Neuronal stem cell (in vitro differentiated cells): ENCODE results near the gene ARHGEF10L.
A peak's percentile ranks its signal among the peaks of the same experiment; 100 is the strongest.

Experiments used
- DNase-seq: peaks from one replicate; pipeline ENCODE4 v3.0.0-alpha.2; 2013; ENCODE audit warnings: low spot score
- H2AFZ ChIP-seq: one replicate; pipeline ENCODE4 v1.6.1; 2013; ENCODE audit warnings: mild to moderate bottlenecking, low read length, inconsistent platforms
- H2AK5ac ChIP-seq: 2 replicates; pipeline ENCODE4 v1.6.1; 2013; ENCODE audit warnings: low read depth, mild to moderate bottlenecking, inconsistent platforms, low read length, moderate library complexity, mixed read lengths
- H2BK120ac ChIP-seq: 2 replicates; pipeline ENCODE4 v1.6.1; 2013; ENCODE audit warnings: low read depth, mild to moderate bottlenecking, inconsistent platforms, low read length, moderate library complexity, mixed read lengths
- H2BK12ac ChIP-seq: one replicate; pipeline ENCODE4 v1.6.1; 2013; ENCODE audit warnings: low read length, inconsistent platforms
- H2BK15ac ChIP-seq: 2 replicates; pipeline ENCODE4 v1.6.1; 2013; ENCODE audit warnings: mild to moderate bottlenecking, low read length, inconsistent platforms, mixed read lengths
- H2BK5ac ChIP-seq: one replicate; pipeline ENCODE4 v1.6.1; 2013; ENCODE audit warnings: inconsistent platforms, mild to moderate bottlenecking, low read length, moderate library complexity
- H3K14ac ChIP-seq: one replicate; pipeline ENCODE4 v1.6.1; 2013; ENCODE audit warnings: low read length, inconsistent platforms
- H3K18ac ChIP-seq: 2 replicates; pipeline ENCODE4 v1.6.1; 2013; ENCODE audit warnings: low read length, inconsistent platforms
- H3K23ac ChIP-seq: 2 replicates; pipeline ENCODE4 v1.6.1; 2013; ENCODE audit warnings: low read depth, mild to moderate bottlenecking, mixed read lengths, low read length, inconsistent platforms; ENCODE audit not compliant: poor library complexity
- H3K27ac ChIP-seq: replicated peaks from 3 replicates; pipeline ENCODE4 v1.5.1; 2013; ENCODE audit warnings: low read length, inconsistent platforms
- H3K27me3 ChIP-seq, 3 experiments: 2 replicates each; pipeline ENCODE4 v1.6.1; 2013; ENCODE audit warnings: low read length in 3 of 3, mild to moderate bottlenecking in 2 of 3, inconsistent platforms in 1 of 3, low read depth in 1 of 3, mixed read lengths in 1 of 3, moderate library complexity in 1 of 3; ENCODE audit not compliant: control insufficient read depth in 3 of 3, insufficient read depth in 3 of 3
- H3K36me3 ChIP-seq, 2 donors: replicated peaks in 1 of 2; 2 replicates each; pipeline ENCODE4 v1.6.1; 2013; ENCODE audit warnings: low read length in 2 of 2; ENCODE audit not compliant: control insufficient read depth in 2 of 2, insufficient read depth in 2 of 2
- H3K4ac ChIP-seq: 2 replicates; pipeline ENCODE4 v1.6.1; 2013; ENCODE audit warnings: inconsistent platforms, mild to moderate bottlenecking, low read length, moderate library complexity
- H3K4me1 ChIP-seq, 2 donors: 1 replicate in 1 of 2; 2 replicates in 1 of 2; pipeline ENCODE4 v1.6.1; 2013; ENCODE audit warnings: low read length in 2 of 2, low read depth in 1 of 2; ENCODE audit not compliant: control insufficient read depth in 2 of 2, insufficient read depth in 1 of 2
- H3K4me2 ChIP-seq: one replicate; pipeline ENCODE4 v1.6.1; 2013; ENCODE audit warnings: mild to moderate bottlenecking, low read length, inconsistent platforms; ENCODE audit not compliant: insufficient read depth, poor library complexity, severe bottlenecking
- H3K4me3 ChIP-seq, 2 donors: 2 replicates each; pipeline ENCODE4 v1.5.1; 2013; ENCODE audit warnings: low read length in 2 of 2, mild to moderate bottlenecking in 2 of 2, inconsistent platforms in 1 of 2, moderate library complexity in 1 of 2
- H3K79me1 ChIP-seq: one replicate; pipeline ENCODE4 v1.6.1; 2013; ENCODE audit warnings: low read depth, mild to moderate bottlenecking, inconsistent platforms, low read length, moderate library complexity
- H3K9ac ChIP-seq: one replicate; pipeline ENCODE4 v1.6.1; 2013; ENCODE audit warnings: mild to moderate bottlenecking, low read depth, low read length, inconsistent platforms; ENCODE audit not compliant: poor library complexity
- H3K9me3 ChIP-seq, 2 donors: replicated peaks in 1 of 2; 2 replicates each; pipeline versions ENCODE3 to v1.6.1; 2013; ENCODE audit warnings: low read length in 2 of 2, mild to moderate bottlenecking in 2 of 2, inconsistent platforms in 1 of 2, low read depth in 1 of 2, mixed read lengths in 1 of 2, moderate library complexity in 1 of 2; ENCODE audit not compliant: control insufficient read depth in 2 of 2, insufficient read depth in 1 of 2
- H4K8ac ChIP-seq: one replicate; pipeline ENCODE4 v1.6.1; 2013; ENCODE audit warnings: low read depth, mild to moderate bottlenecking, inconsistent platforms, low read length, moderate library complexity
- H4K91ac ChIP-seq: one replicate; pipeline ENCODE4 v1.6.1; 2013; ENCODE audit warnings: low read length, low read depth, mild to moderate bottlenecking, inconsistent platforms; ENCODE audit not compliant: poor library complexity
- WGBS, 2 donors: extraction: QIAGEN DNeasy Blood & Tissue Kit; methylation state at CpG; one replicate each; pipeline ENCODE4 v1.1.7; 2013; ENCODE audit warnings: missing lambda C conversion rate in 2 of 2, mixed read lengths in 1 of 2; ENCODE audit not compliant: insufficient read length in 2 of 2, insufficient replicate concordance in 1 of 2; ENCODE audit errors: extremely low coverage in 2 of 2; 5-methylcytosine and 5-hydroxymethylcytosine counted together

ARHGEF10L gene

DNA sequence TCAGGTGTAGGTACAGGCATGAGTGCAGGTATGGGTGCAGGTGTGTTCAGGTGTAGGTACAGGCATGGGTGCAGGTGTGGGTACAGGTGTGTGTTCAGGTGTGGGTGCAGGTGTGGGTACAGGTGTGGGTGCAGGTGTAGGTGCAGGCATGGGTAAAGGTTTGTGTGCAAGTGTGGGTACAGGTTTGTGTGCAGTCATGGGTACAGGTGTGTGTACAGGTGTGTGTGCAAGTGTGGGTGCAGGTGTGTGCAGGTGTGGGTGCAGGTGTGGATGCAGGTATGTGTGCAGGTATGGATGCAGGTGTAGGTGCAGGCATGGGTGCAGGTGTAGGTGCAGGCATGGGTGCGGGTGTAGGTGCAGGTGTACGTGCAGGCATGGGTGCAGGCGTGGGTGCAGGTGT is 136.2 kb downstream of the ARHGEF10L start:
- Histone ChIP-seq H4K91ac (no peak overlapping the region), H2BK12ac (peak overlapping the region; percentile 16), H2BK120ac (no peak overlapping the region), H3K18ac (peak overlapping the region; percentile 48), H3K23ac (peak overlapping the region; percentile 48), H3K4me2 (no peak overlapping the region), H3K36me3 (peaks cover 0 to 7% of the 10 kb centered on the region in 2 donors), H3K27me3 (peaks cover 0 to 3% (median 0%) of the 10 kb centered on the region in 3 experiments), H3K79me1 (peaks cover 15% of the 10 kb centered on the region), H2BK15ac (no peak overlapping the region), H4K8ac (peak overlapping the region; percentile 52), H3K9me3 (no peaks in the 10 kb centered on the region), H2AK5ac (no peak overlapping the region), H2AFZ (no peak overlapping the region), H3K9ac (peak overlapping the region; percentile 70), H3K4ac (peak overlapping the region; percentile 38), H3K14ac (peak overlapping the region; percentile 59), H3K4me1 (peaks cover 27% of the 10 kb centered on the region in 2 donors), H2BK5ac (no peak overlapping the region), H3K27ac (no peak overlapping the region), H3K4me3 (peak overlapping the region in 1 of 2 donors; percentile 68)
- no peak for DNase-seq
- WGBS, 2 donors, result no CpG with 5 or more reads among the region's 3 CpGs

- peaks cover 0 to 3% (median 0%) of the 10 kb centered on the region in 3 experiments for H3K27me3 ChIP-seq
- DNase-seq, result no peak
- H3K4me1 ChIP-seq, result peaks cover 19 to 20% of the 10 kb centered on the region in 2 donors
- H3K14ac ChIP-seq, result peak overlapping the region; percentile 59
- no peak overlapping the region for H3K27ac ChIP-seq
- H2BK15ac ChIP-seq, result no peak overlapping the region
- no peak overlapping the region for H2BK120ac ChIP-seq
- peak overlapping the region in 1 of 2 donors; percentile 38 for H3K4me3 ChIP-seq
- H3K9me3 ChIP-seq, result no peaks in the 10 kb centered on the region
- H2BK12ac ChIP-seq, result peak overlapping the region; percentile 16
- no peak overlapping the region for H2BK5ac ChIP-seq
- no peak overlapping the region for H2AK5ac ChIP-seq
- no peak overlapping the region for H3K4me2 ChIP-seq
- H4K8ac ChIP-seq, result peak overlapping the region; percentile 52
- peaks cover 3 to 7% of the 10 kb centered on the region in 2 donors for H3K36me3 ChIP-seq
- H3K4ac ChIP-seq, result no peak overlapping the region
- peak overlapping the region; percentile 64 for H3K18ac ChIP-seq
- no peak overlapping the region for H2AFZ ChIP-seq
- H3K23ac ChIP-seq, result peak overlapping the region; percentile 48
- no peak overlapping the region for H3K9ac ChIP-seq
- H4K91ac ChIP-seq, result no peak overlapping the region
- peaks cover 15% of the 10 kb centered on the region for H3K79me1 ChIP-seq
- no CpG with 5 or more reads among the region's 11 CpGs for WGBS, 2 donors
Measured at GRCh38 chr1:17676387-17677060, 137.0 kb downstream of the ARHGEF10L start.

DNA sequence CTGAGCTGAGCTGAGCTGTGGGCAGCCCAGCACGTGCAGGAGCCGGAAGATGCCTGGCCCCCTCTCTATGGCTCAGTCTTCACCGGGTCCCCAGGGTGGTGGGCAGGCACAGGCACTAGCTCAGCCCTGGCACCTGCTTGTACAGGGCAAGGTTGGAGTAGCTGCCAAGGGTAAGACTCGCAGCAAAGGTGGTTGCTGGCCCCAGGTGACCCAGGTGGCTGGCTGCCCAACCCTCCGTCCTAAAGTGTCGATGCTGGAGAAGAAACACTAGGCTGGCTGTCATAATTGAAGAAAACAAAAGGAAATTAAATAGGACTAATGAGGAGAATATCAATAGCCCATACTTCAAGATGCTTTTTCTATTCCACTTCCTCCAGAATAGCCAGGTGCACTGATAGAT is 138.5 kb downstream of the ARHGEF10L start:
- Histone ChIP-seq H4K91ac (no peak overlapping the region), H3K18ac (no peak overlapping the region), H3K4me3 (no peak overlapping the region)

GRCh38 chr1:17679856-17680255 is 140.4 kb downstream of the ARHGEF10L start:
- Histone ChIP-seq H3K4ac (peak overlapping the region; percentile 43), H2AK5ac (no peak overlapping the region), H3K27ac (no peak overlapping the region), H2BK15ac (no peak overlapping the region), H2BK120ac (no peak overlapping the region), H3K4me1 (peaks cover 9 to 21% of the 10 kb centered on the region in 2 donors), H3K23ac (peak overlapping the region; percentile 25), H3K27me3 (peaks cover 0 to 3% (median 0%) of the 10 kb centered on the region in 3 experiments), H2AFZ (no peak overlapping the region), H3K4me3 (peak overlapping the region in 1 of 2 donors; percentile 18), H3K4me2 (no peak overlapping the region), H2BK5ac (no peak overlapping the region), H3K79me1 (peaks cover 12% of the 10 kb centered on the region), H3K9ac (no peak overlapping the region), H3K18ac (no peak overlapping the region), H3K14ac (peak overlapping the region; percentile 32), H4K91ac (no peak overlapping the region), H4K8ac (no peak overlapping the region), H3K36me3 (peaks cover 3 to 7% of the 10 kb centered on the region in 2 donors), H2BK12ac (peak overlapping the region; percentile 8), H3K9me3 (no peaks in the 10 kb centered on the region)
- no CpG with 5 or more reads among the region's 16 CpGs for WGBS, 2 donors
- no peak for DNase-seq

More for the DNA sequence above, 138.5 kb downstream of the ARHGEF10L start:
- Histone ChIP-seq H3K79me1 (peaks cover 15% of the 10 kb centered on the region), H3K9me3 (no peaks in the 10 kb centered on the region), H3K23ac (peak overlapping the region; percentile 11), H3K27ac (no peak overlapping the region), H3K4ac (no peak overlapping the region), H3K27me3 (peaks cover 0 to 3% (median 0%) of the 10 kb centered on the region in 3 experiments), H2BK15ac (no peak overlapping the region), H3K9ac (no peak overlapping the region), H2BK120ac (no peak overlapping the region), H4K8ac (peak overlapping the region; percentile 43), H3K36me3 (peaks cover 3 to 7% of the 10 kb centered on the region in 2 donors), H2BK5ac (no peak overlapping the region), H2AFZ (no peak overlapping the region), H3K14ac (peak overlapping the region; percentile 38), H3K4me2 (no peak overlapping the region), H3K4me1 (peaks cover 14 to 17% of the 10 kb centered on the region in 2 donors), H2BK12ac (no peak overlapping the region), H2AK5ac (peak overlapping the region; percentile 1)
- DNase-seq, result no peak
- no CpG with 5 or more reads among the region's 6 CpGs for WGBS, 2 donors
